NOMO-1 treated with dmso at 0.1 percent for 144 hours (cell line): ENCODE measurements around the gene SPATA19.

Experiments
- DNase-seq: peaks from one replicate; lab custom pipeline; 2025; ENCODE audit not compliant: unreplicated experiment; lab: John Stamatoyannopoulos, UW

SPATA19 gene

GRCh38 chr11:133819114-133819513 is 26.2 kb downstream of the SPATA19 start:
- DNase-seq = peak; percentile 16

DNA sequence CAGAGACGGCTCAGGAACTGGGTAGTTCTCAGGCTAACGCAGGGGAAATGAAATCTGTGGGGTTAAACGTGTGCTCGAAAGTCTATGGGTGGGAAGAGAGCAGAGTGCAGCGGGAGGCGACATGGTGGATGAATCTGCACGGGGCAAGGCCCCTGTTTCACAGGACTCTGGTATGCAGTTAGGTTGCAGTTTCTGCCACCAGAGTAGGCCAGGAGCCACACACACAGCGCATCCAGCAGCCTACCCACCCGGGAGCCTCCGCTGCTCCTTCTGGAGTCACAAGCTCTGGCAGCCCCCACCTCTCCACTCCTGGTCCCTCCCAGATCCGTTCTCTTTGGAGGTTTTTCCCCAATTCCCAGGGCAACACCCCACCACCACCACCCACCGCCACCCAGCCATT is 27.0 kb downstream of the SPATA19 start:
- DNase-seq = no peak

GRCh38 chr11:133817449-133817848 is 27.9 kb downstream of the SPATA19 start:
- no peak for DNase-seq

- no peak for DNase-seq
Observed at GRCh38 chr11:133816146-133816870, 29.0 kb downstream of the SPATA19 start.

DNA sequence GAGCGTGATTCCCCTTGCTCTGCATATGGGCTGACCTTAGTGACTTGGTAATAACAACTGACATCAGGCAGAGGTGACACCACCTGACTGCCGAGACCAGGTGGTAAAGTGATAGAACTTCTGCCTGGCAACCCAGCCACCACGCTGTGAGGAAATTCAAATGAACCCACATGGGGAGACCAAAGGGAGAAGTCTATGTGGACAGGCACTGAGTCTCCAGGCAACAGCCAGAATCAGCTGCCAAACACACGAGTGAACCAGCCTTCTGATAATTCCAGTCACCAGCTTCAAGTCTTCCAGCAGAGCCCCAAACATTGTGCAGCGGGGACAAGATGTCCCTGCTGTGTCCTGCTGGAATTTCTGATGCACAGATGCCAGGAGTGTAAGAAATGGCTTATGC is 29.7 kb downstream of the SPATA19 start:
- DNase-seq = no peak

DNA sequence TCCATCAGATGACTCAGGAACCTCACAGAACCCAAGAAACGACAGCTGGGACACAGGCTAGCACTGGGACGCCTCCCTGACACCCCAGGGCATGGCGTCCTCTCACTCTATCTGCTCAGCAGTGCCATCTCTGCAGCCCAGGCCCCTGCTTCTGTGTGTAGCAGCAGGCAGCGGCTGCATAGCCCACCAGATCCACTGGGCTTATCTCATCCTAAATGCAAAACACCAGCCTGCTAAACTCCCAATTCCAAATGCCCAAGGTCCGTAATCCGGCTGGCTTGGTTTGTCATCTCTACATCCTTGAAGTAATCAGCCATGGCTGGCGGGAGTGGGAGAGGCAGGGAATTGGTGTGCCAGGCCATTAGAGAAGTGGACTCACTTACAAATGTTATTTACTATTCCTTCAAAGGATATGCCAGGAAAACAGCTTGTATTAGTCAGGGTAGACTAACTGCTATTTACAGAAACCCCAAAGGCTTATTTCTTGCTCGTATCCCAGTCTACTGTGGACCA is 30.7 kb downstream of the SPATA19 start:
- DNase-seq = no peak

DNA sequence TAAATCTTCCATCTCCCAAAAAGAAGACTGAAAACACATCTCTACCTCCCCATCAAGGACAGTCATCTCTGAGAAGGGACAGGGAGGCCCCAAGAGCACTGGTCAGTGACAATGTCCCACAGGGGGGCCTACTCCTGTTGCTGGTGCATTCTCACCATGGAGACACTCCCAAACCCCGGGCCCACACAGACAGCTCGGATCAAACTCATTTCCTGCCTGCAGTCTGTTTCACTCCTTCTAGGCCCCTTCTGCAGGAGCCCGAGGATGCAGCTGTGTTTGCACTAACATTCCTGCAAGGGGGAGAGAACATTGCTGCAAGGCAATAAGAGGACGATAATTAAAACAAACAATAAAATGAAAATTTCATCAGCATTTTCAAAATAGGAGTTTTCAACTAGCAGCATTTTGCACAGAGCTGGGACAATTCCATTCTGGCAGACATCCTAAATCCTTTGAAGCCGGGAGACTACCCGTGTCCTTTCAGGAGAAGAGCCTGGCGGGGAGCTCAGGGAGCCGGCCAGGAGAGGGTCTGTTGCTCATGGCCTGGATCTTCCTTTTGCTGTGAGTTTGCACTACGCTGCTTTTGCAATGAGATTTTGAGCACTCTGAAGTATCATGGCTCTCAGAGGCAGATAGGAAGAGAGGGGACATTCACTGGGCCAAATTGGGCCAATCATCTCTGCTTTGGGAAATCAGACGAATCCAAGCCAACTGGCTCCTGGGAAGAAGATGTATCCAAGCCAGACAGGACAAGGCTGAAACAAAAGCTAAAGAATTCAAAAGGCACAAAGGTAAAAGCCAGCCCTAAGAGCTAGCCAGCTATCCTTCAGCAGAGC is 33.2 kb downstream of the SPATA19 start:
- no peak for DNase-seq

- DNase-seq = no peak
Observed at GRCh38 chr11:133810766-133811165, 34.5 kb downstream of the SPATA19 start.

DNA sequence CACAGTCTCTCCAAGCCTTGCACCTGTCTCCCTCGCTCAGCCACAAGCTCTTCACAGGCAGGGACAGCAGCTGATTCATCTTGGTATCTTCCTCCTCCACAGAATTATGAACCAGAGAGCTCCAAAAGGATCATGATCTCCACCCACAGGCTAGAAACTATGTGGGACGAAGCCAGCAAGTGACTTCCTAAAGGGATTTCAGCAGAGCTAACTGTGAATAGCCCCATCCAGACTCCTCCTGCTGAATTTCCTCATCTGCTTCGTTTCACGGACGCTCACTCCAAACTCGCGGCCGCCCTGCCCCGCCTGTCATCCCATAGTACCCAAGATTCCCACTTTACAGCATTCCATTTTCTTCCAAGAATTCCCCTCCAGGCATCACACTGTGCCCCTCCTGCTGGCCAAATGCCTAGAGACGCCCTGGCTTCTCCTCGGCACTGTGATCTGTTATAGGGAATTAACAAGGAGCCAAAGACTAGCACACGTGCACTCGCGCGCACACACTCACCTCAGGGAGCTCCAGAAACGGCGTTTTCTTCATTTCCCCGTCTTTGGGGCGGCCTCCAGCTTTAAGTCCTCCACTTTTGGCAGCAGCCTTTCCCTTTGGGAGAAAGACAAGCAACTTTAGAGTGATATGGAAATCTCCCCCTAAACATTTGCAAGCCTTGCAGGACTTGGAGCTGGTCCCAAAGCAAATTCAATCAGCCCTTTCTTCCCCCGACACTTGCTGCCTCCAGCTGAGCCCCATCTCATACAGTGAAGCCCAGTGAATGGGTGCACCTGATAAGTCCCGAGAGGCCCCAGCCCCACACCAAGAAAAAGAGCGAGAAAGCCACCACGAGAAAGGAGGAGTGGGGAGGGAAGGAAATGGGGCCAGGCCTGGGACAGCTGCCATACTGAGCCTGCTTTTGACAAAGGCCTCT is 35.5 kb downstream of the SPATA19 start:
- no peak for DNase-seq

DNA sequence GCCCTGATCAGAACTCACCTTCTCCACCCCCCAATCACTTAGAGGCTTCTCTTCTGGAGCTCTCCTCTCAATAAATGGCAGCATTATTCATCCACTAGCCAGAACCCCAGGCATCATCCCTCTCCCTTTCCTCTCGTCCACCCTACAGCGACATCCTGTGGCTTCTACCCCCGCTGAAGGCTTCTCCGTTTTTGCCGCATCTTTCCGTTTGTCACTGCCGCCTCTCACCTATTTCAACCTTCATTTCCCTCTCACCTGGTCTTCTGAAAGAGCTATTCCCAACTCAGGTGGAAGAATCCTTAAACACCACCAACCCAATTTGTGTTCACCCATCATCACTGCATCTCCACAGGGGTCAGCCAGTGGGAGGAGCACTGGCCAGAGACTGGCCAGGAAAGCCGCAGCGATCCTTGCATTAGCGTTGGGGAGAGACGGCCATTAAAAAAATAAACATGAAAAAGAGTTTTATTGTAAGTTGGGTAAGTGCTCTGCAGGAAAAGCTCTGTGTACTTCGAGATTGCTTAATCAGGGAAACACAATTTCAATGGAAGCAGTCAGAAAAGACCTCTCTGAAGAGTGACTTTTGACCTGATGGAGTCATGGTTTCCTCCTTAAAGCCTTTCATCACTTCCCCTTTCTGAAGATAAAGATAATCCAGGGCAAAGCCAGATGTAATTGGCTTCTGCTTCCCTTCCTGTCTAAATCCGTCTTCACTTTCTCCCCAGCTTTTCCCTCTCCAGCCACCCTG is 36.7 kb downstream of the SPATA19 start:
- peak; percentile 48 for DNase-seq

DNA sequence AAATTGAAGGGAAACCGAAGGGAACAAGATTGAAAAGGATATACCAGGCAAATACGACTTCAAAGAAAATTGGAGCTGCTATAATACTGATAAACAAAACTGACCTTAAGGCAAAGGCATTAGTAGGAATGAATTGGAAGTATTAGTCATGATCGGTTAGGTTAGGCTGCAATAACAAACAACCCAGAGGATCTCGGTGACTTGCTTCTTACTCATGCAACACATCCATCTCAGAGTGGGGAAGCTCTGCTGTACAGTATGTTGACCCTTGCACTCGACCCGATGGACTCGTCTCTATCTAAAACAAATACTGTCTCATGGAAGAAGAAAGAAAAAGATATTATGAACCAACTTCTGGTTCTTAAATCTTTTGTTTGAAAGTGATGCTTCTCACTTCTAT is 42.3 kb downstream of the SPATA19 start:
- no peak for DNase-seq

DNA sequence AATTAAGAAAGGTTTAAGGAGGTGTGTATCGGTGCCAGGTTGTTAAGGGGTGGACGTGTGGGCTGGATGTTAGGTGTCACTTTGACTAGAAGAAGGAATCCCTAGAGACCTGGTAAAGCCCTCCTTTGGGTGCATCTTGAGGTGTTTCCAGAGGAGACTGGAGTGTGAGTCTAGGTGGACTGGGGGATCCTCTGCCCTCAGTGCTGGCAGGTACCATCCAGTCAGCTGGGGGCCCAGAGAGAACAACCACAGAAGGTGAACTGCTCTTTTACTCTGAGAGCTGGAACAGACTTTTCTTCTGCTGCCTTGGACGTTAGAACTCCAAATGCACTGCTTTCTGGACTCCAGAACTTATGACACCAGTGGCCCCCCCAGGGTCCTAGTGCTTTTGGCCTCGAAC is 44.0 kb downstream of the SPATA19 start:
- no peak for DNase-seq

DNA sequence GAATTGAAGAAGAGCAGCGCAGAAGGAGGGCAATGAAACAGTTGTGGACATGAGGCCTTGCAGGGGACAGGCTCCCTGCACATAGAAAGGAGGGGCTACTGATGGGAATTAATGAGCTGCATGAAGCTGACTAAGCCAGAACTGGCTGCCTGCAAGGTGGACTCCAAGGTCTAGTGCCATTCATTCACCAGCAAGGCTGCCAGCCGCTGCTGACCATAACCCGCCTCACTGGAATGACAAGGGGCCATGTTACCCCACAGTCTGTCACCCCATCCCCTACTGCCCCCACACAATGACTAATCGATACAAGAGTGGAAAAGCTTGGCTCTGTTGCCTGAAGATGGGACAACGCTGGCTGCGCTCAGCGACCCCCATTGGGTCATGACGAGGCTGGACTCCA is 44.6 kb downstream of the SPATA19 start:
- DNase-seq = no peak

GRCh38 chr11:133797554-133797953 is 47.8 kb downstream of the SPATA19 start:
- DNase-seq = no peak

DNA sequence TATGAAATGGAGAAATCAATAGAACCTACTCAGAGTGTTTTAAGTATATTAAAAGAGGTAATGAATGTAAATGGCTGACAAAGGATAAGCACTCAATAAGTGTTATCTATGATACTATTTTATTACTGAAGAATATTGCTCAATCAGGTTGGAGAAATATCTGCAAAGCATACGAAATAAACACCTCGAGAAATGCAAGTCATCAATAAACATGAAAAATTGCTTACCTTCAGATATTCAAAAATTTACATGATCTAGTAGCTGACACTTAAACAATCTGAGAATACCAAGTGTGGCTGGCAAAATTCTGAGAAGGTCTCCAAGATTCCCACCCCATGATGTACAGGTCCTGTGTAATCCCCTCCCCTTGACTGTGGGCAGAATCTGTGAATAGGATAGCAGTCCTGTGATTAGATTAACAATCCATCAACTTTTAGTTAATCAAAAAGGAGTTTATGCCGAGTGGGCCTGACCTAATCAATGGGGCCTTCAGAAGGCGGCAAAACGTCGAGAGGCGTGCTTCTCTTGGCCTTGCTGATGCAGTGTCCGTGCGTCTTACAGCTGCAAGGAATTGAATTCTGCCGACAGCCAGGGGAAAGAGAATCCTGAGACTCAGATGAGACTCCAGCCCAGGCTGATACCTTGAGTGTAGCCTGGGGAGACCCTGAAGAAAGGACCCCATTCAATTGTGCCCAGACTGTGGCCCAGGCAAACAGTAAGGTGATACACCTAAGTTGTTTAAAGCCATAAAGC is 49.1 kb downstream of the SPATA19 start:
- no peak for DNase-seq

DNA sequence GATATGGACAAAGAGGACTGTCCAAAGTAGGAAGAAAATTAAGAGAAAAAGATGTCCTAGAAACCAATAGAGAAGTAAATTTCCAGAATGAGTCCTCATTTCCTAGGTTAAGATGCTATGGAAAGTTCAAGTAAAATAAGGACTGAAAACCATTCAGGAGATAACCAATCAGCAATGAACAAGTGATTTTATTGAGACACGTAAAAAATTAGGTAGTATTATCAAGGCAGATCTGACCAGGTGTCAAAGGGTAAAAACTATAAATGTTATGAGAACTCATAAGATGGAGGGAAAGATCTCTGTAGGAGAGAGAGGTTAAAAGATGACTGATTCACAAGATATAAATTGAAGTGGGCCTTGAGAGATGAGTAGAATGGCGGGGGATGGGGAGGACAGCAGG is 50.2 kb downstream of the SPATA19 start:
- DNase-seq = no peak

- no peak for DNase-seq
Observed at GRCh38 chr11:133794205-133794604, 51.1 kb downstream of the SPATA19 start.

GRCh38 chr11:133793271-133794035 is 51.9 kb downstream of the SPATA19 start:
- DNase-seq = no peak

DNA sequence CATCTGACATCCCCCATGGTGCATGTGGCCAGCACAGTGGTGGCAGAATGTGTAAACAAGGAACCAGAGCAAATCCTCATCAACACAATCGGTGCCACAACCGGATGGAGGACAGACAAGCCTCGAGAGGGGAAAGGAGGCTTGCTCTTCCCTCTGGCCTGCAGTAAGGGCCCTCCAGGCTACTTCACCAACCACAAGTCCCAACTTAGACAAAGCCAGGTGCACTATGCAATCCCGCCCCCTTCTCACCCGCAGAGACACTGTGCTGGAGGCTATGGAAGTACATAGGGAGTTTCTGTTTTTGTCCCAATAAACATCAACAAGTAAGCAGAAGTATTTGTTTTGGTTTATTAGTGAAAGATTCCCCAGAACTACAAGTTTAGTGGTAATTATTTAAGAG is 54.3 kb downstream of the SPATA19 start:
- DNase-seq = no peak
